GM21447 (cell line): ENCODE data around the gene INAFM2.

ENCODE experiments used
- ATAC-seq: cut with Tn5 transposase; IDR thresholded peaks from one replicate; pipeline ENCODE4 v1.9.1; 2021; ENCODE audit not compliant: unreplicated experiment

The INAFM2 gene

DNA sequence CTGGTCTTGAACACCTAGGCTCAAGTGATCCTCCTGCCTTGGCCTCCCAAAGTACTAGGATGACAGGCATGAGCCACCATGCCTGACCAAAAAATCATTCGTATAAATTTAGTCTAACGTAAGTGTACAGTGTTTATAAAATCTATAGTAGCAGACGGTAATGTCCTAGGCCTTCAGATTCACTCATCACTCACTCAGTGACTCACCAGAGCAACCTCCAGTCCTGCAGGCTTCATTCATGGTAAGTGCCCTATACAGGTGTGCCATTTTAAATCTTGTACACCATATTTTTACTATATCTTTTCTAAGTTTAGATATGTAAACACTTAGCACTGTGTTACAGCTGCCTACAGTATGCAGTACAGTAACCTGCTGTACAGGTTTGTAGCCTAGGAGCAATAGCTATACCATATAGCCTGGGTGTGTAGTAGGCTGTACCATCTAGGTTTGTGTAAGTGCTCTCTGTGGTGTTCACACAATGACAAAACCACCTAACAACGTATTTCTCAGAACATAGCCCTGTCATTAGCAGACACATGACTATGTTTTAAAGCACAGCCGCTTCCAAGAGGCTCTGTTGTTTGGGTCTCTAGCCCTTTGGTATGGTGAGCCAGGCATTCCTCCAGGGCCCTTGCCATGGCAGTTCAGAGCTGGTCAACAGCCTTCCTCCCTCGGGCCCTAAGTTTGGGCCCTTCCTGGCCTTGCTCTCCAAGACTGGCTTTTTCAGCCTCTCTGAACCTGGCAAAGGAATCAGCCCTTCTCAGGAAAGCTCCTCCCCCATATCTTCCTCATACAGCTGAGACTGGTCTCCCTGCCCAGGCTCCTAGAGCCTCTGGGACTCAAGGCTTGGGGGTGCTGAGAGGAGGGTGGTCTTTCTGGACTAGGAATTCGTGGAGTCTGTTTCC is 19.2 kb downstream of the INAFM2 start:
- no peak for ATAC-seq

DNA sequence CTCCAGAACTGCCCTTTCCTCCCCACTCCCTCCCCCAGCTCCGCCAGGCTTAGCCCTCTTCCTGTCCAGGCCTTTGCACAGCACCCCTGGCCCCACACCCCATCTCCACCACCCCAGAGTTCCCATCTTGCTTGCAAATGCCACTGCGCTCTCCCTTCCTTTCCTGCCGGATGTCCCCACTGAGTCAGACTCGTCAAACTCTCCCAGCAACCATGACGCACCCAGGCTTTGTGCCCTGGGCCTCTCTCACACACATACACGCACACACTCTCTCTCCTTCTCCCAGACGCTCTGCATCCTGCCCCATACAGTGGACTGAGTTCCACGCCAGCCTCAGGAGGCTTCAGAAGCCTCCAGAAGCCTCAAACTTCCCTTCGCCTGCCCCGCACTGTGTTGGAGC is 20.0 kb downstream of the INAFM2 start:
- no peak for ATAC-seq

DNA sequence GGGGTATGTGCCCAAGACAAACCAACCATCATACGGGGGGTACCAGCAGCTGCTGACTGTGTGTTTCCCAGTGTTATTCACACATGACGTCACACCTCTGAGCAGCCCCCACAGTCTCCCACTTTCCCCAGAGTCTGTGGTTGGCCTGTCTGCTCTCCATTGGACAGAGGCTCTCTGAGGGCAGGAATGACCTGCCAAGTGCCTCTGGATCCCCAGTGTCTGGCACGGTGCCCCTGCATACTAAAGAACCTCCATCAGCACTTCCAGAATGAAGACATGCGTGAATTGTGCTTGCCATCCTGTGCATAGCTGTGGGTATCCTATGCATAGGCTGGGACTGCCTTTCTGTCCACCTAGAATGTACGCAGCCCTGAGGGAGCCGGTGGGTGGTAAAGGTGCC is 20.7 kb downstream of the INAFM2 start:
- no peak for ATAC-seq

DNA sequence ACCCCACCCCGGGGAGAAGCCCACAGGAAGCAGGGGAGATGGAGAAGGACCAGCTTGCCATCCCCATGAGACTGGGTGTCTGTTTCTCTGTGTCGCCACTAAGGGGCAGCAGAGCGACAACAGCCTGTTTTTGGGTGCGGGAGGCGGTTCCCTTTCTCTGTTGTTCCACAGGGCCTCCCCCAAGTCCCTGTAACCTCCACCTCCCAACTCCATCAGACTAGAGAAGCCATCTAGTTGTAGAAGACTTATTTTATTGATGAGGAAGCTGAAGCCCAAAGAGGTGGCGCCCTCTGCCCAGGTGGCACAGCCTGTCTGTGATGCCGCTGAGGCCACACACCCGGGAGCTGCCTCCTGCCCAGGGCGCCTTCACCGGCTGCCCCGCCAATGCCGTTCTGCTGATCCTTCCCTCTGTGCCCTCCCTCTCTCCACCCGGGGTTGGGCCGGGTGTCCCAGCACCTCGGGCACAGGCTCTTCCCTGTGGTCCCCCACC is 21.2 kb downstream of the INAFM2 start:
- ATAC-seq: no peak

DNA sequence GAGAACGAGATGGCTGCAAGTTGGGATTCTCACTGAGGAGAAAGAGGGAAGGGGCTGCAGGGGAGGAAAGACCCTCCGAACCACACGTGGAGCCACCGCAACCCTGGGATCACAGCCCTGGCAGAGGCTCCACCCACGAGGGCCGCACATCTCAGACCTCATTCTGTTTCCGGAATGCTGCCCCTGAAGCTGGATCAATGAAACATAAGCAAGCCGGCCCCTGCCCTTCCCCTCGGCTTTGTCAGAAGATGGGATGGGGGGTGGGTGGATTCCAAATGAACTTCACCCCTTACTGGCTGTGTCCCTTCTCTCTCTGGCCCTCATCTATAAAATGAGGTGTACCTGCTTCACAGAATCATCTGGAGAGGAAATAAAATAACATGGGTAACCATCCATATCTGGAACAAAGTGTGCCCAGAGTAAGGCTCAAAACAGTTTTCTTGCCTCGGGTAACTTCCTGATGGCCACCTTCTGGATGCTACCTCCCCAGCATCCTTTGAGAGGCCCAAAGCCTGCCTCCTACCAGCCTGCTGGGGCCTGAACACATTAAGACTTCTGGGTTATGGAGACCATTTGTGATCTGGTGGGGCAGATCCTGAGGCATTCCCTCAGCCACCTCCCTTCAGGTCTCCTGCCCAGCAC is 21.9 kb downstream of the INAFM2 start:
- ATAC-seq: no peak

DNA sequence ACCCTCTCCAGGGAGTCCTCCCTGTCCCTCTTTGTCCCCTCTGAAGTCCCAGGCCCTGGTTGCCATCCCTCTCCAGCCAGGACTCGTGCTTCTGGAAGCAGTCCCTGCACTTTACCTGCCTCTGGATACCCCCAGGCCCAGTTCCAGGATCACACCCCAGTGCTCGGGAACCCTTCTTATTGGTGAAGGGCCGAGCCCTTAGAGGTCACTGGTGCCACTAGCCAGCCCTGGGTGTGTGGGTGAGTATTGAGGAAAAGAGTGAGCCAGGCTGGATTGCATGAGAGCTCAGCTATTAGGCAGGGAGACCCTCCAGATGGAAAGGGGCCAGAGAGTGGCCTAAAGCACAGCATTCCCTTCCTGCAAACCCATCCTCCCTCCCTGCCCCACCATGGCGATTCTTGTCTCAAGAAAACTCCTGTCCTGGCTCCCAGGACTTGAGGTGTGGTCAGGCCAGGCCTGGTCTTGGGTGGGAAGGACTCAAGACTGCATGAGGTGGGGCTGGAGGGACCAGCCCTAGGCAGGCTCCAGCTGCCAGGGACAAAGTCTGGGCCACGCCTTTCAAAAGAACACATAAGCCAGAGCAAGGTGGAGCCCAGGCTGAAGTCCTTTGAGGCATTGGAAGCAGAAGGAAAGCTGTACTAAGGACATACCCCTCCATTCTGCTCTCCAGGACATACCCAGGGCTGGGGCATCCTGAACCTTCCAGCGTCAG is 22.5 kb downstream of the INAFM2 start:
- no peak for ATAC-seq

DNA sequence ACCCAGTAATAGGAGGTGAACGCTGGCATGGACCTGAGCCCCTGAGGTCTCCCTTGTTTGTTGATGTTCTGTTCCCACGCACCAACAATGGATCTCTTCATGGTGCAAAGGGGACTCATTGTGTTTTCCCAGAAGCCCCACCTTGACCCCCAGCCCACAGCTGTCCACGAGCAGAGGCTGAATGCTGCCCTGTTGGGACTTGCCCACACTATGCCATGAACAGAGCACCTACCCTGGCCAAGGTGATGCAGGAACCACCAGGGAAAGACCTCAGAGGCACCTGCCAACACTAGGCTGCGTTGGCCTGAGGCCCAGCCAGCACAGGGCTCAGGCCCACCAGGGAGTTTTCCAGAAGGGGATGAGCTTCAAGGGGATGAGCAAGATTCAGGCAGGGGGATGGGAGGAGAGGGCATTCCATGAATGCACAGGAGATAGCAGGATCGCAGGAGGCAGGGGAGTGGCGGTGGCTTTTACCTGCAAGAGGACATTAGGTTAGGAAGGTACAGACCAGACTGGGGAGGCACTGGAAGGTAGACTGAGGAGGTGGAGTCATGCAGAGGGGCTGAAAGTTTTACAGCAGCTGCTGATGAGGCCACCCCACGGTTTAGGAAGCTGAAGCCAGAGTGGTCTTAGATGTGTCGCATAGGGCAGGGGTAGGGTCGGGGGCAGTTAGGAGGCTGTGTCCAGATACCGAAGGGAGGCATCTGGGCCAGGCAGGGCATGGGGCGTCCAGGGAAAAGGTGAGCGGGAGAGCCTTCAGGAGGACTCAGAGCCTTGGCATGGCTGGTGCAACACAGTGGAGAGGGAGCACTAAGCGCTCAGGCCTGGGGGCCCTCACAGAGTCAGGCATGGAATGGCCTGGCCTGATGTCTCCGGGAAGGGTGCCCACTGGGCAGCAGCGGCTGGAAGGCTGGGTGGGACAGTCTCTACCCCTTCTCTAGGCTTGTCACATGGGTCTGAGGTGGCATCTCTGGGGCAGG is 23.4 kb downstream of the INAFM2 start:
- no peak for ATAC-seq

DNA sequence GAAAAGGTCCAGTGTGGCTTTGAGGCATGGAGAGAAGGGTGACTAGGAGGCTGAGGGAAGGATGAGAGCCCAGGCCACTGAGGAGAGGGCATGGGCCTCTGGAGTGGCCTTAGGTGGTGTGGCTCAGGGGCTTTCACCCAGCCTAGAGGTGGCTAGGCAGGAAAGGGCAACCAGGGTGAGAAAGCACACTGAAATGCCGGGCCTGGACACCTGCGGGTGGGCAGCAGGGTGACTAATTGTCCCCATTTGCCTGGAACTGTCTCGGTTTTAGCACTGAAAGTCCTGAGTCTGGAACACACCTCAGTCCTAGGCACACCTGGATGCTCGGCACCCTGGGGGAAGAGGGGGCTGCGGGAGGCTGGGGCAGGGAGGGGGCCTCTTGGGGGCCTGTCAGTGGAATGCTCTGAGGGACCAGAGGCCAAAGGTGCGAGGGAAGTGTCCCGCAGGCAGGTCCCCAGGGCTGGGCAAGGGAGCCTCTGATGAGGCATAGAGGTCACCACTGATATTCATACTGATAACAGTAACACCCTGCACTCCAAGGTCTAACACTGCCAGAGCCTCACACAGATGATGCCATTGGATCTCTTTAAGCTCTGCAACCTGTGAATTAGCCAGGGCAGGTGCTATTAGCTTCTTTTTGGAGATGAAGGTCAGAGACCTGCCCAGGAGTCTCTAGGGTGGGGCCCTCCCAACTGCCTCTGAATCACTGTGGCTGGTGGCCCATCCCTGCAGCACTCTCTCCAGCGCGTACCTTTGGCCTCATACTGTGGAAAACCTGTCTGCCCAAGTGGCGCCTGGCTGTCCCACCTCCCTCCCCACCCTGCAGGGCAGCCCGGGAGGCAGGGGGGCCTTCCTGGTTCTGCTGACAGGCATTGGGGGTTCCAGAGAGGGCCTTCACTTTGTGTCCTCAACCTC is 24.3 kb downstream of the INAFM2 start:
- no peak for ATAC-seq

DNA sequence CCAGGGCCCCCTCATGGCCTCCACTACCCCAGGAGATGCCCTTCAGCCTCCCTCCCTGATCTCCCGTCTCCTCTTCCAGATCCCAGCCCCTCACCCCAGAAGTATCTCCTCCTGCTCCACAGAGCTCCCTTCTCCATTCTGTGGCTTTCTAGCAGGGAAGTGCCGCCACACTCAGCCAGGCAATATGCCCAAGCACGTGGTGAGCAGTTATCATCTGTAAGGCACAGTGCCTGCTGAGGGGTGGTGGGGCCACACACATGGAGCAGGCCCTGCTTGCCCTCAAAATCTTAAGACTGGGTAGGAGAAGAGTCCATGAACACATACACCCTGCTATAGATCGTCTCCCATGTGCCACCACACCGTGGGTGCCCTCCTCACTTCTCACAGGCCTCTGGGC is 25.0 kb downstream of the INAFM2 start:
- no peak for ATAC-seq

DNA sequence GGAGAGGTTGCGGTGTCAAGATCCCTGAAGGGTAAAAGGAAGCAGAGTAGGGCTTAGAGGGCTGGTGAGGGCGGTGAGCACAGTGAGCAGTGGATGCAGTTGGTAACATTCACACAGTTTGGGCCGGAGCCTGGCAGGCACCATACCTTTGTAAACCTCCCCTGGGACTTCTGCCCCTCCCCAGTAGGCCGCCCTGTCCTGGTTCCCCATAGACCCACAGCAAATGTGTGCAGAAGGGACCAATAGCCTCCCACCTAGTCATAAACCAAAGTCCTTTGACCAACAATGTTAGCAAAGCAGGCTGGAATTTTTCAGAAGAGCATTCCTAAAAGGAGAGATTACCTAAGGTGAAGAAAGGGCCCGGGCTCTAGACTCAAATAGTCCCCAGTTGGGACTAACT is 25.7 kb downstream of the INAFM2 start:
- no peak for ATAC-seq

DNA sequence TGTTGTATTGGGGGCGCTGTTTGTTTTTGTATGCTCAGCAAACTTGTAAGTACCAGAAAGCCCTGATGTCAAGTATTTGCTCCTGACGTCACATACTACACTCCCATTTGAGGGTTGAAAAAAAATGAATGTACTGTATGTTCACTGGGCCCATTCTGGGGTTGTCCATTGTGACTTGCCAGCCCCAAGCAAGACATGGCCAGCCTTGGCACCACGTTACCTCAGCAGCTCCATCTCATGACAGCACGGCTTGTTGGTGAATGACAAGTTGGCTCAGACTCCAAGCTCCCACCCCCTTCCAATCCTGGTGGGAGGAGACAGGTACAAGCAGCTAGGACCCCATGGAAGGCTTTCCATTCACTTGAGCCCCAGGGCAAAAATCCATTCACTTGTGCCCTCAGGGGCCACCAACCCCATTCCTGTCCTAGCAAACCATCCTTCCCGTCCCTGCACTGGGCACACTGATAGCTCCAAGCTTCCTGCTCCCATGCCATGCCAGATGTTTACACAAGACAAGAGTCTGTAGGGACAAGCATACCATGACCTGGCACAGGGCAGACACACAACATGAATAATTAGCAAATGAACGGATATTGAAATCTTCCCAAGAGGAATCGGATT is 28.9 kb downstream of the INAFM2 start:
- ATAC-seq: no peak

DNA sequence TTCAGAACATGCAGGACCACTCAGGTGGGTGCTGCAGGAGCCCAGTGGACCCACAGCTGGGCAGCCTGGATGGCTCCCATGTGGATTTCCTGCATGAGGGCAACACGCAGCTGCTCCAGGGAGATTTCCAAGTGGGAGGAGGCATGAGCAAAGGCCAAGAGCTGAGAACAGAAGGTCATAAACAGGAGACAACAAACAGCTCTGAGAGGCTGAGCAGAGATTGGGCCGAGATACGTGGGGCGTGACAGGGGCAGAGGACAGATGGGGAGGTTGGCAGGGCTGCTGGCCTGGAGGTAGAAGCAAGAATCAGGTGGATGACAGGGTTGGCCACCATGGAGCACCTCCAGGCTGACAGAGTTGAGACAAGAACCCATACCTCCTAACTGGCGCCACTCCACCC is 30.2 kb downstream of the INAFM2 start:
- no peak for ATAC-seq

DNA sequence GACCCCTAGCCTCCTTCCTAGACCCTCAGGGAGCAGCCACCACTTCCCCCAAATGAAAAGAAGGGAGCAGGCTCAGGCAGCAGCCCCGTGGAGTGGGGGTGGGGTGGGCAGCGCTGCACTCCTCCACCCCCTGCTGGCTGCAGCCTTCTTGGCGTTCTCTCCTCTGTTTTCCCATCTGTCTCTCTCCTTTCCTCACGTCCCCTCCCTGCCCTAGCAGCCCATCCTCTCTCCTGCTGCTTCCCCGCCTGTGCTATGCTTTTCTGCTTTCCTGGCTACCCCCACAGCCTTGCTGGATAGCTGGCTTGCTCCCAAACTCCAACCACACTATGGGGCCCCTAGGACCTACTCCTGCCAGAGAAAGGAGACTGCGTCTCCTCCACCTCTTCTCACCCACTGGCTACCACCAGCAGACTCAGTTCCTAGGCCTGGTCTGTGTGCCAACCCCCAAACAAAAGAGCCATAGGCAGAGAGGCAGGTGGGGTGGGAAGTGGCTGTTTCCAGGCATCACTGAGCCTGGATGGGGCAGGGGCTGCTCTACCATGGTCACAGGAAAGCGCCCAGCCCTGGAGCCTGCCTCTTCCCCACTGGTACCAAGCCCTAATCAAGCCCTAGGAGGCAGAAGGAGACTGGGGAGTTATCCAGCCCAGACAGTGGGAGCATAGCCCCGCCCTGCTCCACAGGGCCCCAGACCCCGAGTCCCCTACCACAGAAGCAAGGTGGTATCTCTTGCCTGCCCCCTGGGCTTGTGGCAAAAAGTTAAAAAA is 31.1 kb downstream of the INAFM2 start:
- no peak for ATAC-seq

DNA sequence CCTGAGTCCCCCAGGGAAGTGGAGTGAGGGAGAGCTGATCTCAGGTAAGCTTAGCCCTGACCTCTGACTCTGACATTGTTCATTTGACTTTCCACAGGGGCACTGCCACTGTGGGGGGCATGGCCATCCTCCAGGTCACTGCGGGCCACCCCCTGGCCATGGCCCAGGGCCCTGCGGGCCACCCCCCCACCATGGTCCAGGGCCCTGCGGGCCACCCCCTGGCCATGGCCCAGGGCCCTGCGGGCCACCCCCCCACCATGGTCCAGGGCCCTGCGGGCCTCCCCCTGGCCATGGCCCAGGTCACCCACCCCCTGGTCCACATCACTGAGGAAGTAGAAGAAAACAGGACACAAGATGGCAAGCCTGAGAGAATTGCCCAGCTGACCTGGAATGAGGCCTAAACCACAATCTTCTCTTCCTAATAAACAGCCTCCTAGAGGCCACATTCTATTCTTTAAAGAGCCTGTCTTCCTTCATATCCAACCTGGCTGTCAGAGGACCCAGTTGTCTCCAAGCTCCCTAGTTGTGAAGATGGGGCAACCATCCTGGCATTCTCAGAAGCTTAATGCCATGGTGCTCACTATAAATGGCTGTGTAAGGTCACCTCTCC is 32.6 kb downstream of the INAFM2 start:
- ATAC-seq: no peak

DNA sequence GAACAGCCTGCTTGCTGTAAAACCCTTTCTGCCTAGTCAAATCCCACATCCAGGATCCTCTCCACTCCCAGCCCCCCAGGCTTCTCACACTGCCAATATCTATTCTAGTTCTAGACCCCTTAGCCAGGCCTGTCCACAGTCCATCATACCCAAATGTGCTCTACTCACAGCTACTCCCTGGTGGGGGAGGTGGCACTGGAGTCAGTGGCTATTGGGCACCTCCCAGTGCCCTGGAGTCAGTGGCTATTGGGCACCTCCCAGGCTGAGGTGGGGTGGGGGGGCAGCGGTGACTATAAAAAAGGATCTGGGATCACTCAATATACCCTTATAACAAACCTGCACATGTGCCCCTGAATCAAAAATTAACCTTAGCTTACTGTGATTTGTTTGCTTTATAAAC is 33.8 kb downstream of the INAFM2 start:
- ATAC-seq: no peak

DNA sequence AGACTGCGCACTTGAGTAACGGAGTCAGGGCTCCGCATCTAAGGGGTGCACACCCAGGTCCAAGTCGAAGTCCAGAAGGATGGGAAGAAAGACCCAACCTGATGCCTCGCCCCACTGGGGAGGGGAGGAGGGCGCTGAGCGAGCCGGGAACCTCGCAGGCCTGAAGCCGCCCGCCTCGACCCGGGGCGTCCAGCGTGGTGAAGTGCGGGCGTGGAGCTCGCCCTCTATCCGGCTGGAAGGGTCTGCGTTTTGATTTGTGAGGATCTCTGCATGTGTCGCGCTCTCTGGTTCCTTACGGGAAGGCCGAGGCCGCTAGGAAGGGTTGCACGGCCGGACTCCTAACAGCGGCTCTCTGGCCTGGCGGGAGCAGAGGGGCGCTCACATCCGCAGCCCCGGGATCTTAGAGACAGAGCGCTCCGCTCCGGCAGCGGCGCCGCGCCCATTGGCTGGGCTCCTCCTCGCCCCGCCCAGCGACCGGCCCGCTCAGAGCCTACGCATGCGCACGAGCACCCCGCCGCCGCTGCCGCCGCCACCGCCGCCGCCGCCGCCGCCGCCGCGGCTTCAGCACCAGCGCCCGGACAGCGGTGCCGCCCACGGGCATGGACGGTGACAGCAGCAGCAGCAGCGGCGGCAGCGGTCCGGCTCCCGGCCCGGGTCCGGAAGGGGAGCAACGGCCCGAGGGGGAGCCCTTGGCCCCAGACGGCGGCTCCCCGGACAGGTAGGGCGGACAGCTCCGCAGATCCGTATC is 34.4 kb downstream of the INAFM2 start, which contains the start of gene DISP2:
Gene DISP2 (plus strand): TSS at position 497 of the 748 bp plus-strand sequence. CDS start 103 bp downstream, at position 600.
- peak; percentile 71 for ATAC-seq
